Gastroesophageal sphincter (tissue), 4 donors: Measurements from ENCODE around the gene AP2A2. TPM values are rescaled to one million over a fixed set of nuclear protein-coding genes. Genes with fewer than 3 reads are reported as not detected.

ENCODE experiments used
- ATAC-seq: fragments of 150-250 bp; one replicate; pipeline ENCODE4 v1.9.1; 2016; ENCODE audit warnings: mild to moderate bottlenecking, moderate library complexity
- H3K27ac ChIP-seq, 4 donors: fragments of 200-600 bp; sonication (generic) in 3 of 4; 1 replicate in 3 of 4; 2 replicates in 1 of 4; pipeline ENCODE4 v1.5.1; 2016 to 2019
- H3K27me3 ChIP-seq: fragments of 200-600 bp; sonication (generic); one replicate; pipeline ENCODE4 v1.5.1; 2019
- H3K36me3 ChIP-seq, 2 donors: fragments of 200-600 bp; sonication (generic); one replicate each; pipeline ENCODE4 v1.5.1; 2019; ENCODE audit warnings: control low read depth in 1 of 2
- H3K4me1 ChIP-seq, 3 donors: fragments of 200-600 bp; sonication (generic); 1 replicate in 2 of 3; 2 replicates in 1 of 3; pipeline ENCODE4 v1.5.1; 2016 to 2019; ENCODE audit warnings: control low read depth in 2 of 3
- H3K4me3 ChIP-seq, 2 donors: fragments of 200-600 bp; sonication (generic); one replicate each; pipeline ENCODE4 v1.5.1; 2019; ENCODE audit warnings: mild to moderate bottlenecking in 1 of 2, moderate library complexity in 1 of 2
- H3K9me3 ChIP-seq, 3 donors: fragments of 200-600 bp; sonication (generic); one replicate each; pipeline ENCODE4 v1.5.1; 2017 to 2019; ENCODE audit warnings: control low read depth in 2 of 3
- EP300 ChIP-seq: sonication (generic); formaldehyde crosslinking; IDR thresholded peaks from one replicate; pipeline ENCODE4 v1.6.1; 2017; ENCODE audit warnings: antibody characterized with exemption, mild to moderate bottlenecking
- POLR2A ChIP-seq, 2 donors: fragments of 450-650 bp; IDR thresholded peaks; one replicate each; pipeline ENCODE4 v1.6.1; 2017; ENCODE audit warnings: antibody characterized with exemption in 2 of 2, mild to moderate bottlenecking in 2 of 2, moderate library complexity in 1 of 2
- POLR2AphosphoS5 ChIP-seq: sonication (generic); formaldehyde crosslinking; IDR thresholded peaks from one replicate; pipeline ENCODE4 v1.6.1; 2017; ENCODE audit warnings: antibody characterized with exemption
- WGBS, 2 donors: methylation state at CpG; one replicate each; pipeline ENCODE4 v1.1.5; 2018; ENCODE audit warnings: low coverage in 1 of 2; 5-methylcytosine and 5-hydroxymethylcytosine counted together
- total RNA-seq, 4 donors: library from RNA; depleted of rRNA; stranded (reverse); fragments of >200 nt; gene quantifications; one replicate each; pipeline ENCODE4 v1.1.0, GENCODE V29; 2016
- TF ChIP-seq, protein P1 (sequence below), 4 experiments: fragments of 200-600 bp in 2 of 4; fragments of 450-650 bp in 2 of 4; sonication (generic) in 1 of 4; IDR thresholded peaks; one replicate each; pipeline ENCODE4 v1.5.1; 2017 to 2019; ENCODE audit warnings: antibody characterized with exemption in 4 of 4, mild to moderate bottlenecking in 2 of 4, moderate library complexity in 2 of 4

Gene AP2A2
- total RNA-seq, 4 donors from 2014 or later = 47.9 to 88.5 (median 61.6) TPM

DNA sequence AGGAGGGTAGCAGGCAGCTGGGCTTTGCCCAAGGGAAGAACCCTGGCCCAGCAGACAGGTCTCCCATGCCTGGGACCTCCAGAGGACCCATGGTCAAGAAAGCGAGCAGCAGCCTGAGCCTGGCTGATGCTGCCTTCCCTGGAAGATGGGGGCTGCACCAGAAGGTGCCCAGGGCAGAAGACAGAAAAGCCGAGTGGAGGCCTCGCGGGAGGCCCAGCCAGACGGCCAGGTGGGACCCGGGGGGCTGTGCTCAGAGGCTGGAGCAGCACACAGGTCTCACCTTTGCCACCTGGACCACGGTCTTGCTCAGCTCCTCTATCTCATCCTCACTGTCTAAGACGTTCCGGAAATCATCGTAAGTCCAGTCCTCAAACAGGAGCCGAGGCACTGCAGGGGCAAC, 25.9 kb upstream of the AP2A2 start:
- no peaks in the 10 kb centered on the region for H3K27me3 ChIP-seq
- H3K36me3 ChIP-seq = peaks cover 0 to 75% of the 10 kb centered on the region in 2 donors
- no peak for ATAC-seq
- H3K4me1 ChIP-seq = peaks cover 0 to 15% (median 0%) of the 10 kb centered on the region in 3 donors
- H3K9me3 ChIP-seq = no peaks in the 10 kb centered on the region
- WGBS, 2 donors = 70 to 93% methylated on average over 2 to 6 of the region's 11 CpGs
- H3K4me3 ChIP-seq = no peak overlapping the region
- TF ChIP-seq POLR2AphosphoS5 = no peak
- no peak overlapping the region for H3K27ac ChIP-seq

- no CpG with 5 or more reads among the region's 7 CpGs for WGBS, 2 donors
- H3K27me3 ChIP-seq = no peaks in the 10 kb centered on the region
- H3K9me3 ChIP-seq = no peaks in the 10 kb centered on the region
- ATAC-seq = no peak
- TF ChIP-seq, protein P1, sequence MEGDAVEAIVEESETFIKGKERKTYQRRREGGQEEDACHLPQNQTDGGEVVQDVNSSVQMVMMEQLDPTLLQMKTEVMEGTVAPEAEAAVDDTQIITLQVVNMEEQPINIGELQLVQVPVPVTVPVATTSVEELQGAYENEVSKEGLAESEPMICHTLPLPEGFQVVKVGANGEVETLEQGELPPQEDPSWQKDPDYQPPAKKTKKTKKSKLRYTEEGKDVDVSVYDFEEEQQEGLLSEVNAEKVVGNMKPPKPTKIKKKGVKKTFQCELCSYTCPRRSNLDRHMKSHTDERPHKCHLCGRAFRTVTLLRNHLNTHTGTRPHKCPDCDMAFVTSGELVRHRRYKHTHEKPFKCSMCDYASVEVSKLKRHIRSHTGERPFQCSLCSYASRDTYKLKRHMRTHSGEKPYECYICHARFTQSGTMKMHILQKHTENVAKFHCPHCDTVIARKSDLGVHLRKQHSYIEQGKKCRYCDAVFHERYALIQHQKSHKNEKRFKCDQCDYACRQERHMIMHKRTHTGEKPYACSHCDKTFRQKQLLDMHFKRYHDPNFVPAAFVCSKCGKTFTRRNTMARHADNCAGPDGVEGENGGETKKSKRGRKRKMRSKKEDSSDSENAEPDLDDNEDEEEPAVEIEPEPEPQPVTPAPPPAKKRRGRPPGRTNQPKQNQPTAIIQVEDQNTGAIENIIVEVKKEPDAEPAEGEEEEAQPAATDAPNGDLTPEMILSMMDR (IDR thresholded peaks at IDR 0.05) = no peak
- TF ChIP-seq POLR2AphosphoS5 (no peak), EP300 (no peak), POLR2A (IDR thresholded peaks at IDR 0.05) (no peak)
- H3K4me3 ChIP-seq = no peak overlapping the region
- H3K27ac ChIP-seq = no peak overlapping the region
- H3K4me1 ChIP-seq = peaks cover 0 to 15% (median 0%) of the 10 kb centered on the region in 3 donors
- peaks cover 0 to 76% of the 10 kb centered on the region in 2 donors for H3K36me3 ChIP-seq
These were observed 25.1 kb upstream of the AP2A2 start for GRCh38 chr11:900545-900944.

GRCh38 chr11:901452-902061, 24.1 kb upstream of the AP2A2 start:
- Histone ChIP-seq H3K27me3 (no peaks in the 10 kb centered on the region), H3K27ac (no peak overlapping the region), H3K4me1 (peaks cover 0 to 15% (median 0%) of the 10 kb centered on the region in 3 donors), H3K4me3 (no peak overlapping the region), H3K36me3 (peaks cover 0 to 81% of the 10 kb centered on the region in 2 donors), H3K9me3 (no peaks in the 10 kb centered on the region)
- 89 to 100% methylated on average over 2 to 8 of the region's 19 CpGs for WGBS, 2 donors
- TF ChIP-seq POLR2A (IDR thresholded peaks at IDR 0.05) (no peak), POLR2AphosphoS5 (no peak), EP300 (no peak)
- TF ChIP-seq, protein P1 (IDR thresholded peaks at IDR 0.05) = no peak
- no peak for ATAC-seq

GRCh38 chr11:904380-904779, 21.3 kb upstream of the AP2A2 start:
- TF ChIP-seq, protein P1 (IDR thresholded peaks at IDR 0.05) = no peak
- TF ChIP-seq POLR2A (IDR thresholded peaks at IDR 0.05) (no peak), EP300 (no peak), POLR2AphosphoS5 (no peak)
- ATAC-seq = no peak
- H3K27ac ChIP-seq = no peak overlapping the region
- no CpG with 5 or more reads among the region's 7 CpGs for WGBS, 2 donors
- peaks cover 0 to 85% of the 10 kb centered on the region in 2 donors for H3K36me3 ChIP-seq
- H3K4me3 ChIP-seq = no peak overlapping the region
- H3K9me3 ChIP-seq = no peaks in the 10 kb centered on the region
- no peaks in the 10 kb centered on the region for H3K27me3 ChIP-seq
- H3K4me1 ChIP-seq = peaks cover 0 to 11% (median 0%) of the 10 kb centered on the region in 3 donors

DNA sequence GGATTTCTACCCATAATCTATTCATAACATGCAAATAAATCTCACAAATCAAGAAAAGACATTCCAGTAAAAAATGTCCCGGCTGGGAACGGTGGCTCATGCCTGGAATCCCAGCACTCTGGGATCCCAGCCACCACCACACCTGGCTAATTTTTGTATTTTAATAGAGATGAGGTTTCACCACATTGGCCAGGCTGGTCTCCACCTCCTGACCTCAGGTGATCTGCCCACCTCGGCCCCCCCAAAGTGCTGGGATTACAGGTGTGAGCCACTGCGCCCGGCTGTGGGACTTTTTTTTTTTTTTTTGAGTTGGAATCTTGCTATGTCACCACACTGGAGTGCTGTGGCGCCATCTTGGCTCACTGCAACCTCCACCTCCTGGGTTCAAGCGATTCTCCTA, 19.7 kb upstream of the AP2A2 start:
- Histone ChIP-seq H3K9me3 (no peaks in the 10 kb centered on the region), H3K27ac (no peak overlapping the region), H3K36me3 (peaks cover 0 to 70% of the 10 kb centered on the region in 2 donors), H3K4me3 (no peak overlapping the region), H3K4me1 (peaks cover 0 to 22% (median 7%) of the 10 kb centered on the region in 3 donors), H3K27me3 (no peaks in the 10 kb centered on the region)
- no peak for ATAC-seq
- TF ChIP-seq POLR2A (IDR thresholded peaks at IDR 0.05) (no peak), EP300 (no peak), POLR2AphosphoS5 (no peak)
- TF ChIP-seq, protein P1 (IDR thresholded peaks at IDR 0.05) = no peak
- 77 to 90% methylated on average over 3 to 7 of the region's 7 CpGs for WGBS, 2 donors
